GM13977 (cell line): ENCODE results near the gene MED9.

Experiments
- DNase-seq: peaks from one replicate; pipeline ENCODE4 v3.0.0; 2012; ENCODE audit warnings: low spot score
- CTCF ChIP-seq: IDR thresholded peaks from 2 replicates; pipeline ENCODE4 v1.5.1; 2012; ENCODE audit warnings: mild to moderate bottlenecking, control low read depth; ENCODE audit not compliant: insufficient read depth; ENCODE audit errors: extremely low read depth, missing control alignments
- in situ Hi-C: fragments of 300-500 bp; cut with MboI; formaldehyde crosslinking; loops from one replicate; pipeline ENCODE4 v1.12.0; 2022; ENCODE audit warnings: low sequenced_read_pairs, low pct_unique_long_range_greater_than_20kb, mixed read lengths, inconsistent platforms; ENCODE audit not compliant: unreplicated experiment

MED9 gene

GRCh38 chr17:17514993-17515933, 38.5 kb downstream of the MED9 start:
- in situ Hi-C loops: no loop called here
- TF ChIP-seq CTCF: no peak
- no peak for DNase-seq

- DNase-seq: no peak
- in situ Hi-C loops: no loop called here
- TF ChIP-seq CTCF: no peak
These were observed 39.4 kb downstream of the MED9 start for GRCh38 chr17:17515934-17516930.

GRCh38 chr17:17516941-17517720, 40.3 kb downstream of the MED9 start:
- in situ Hi-C loops: no loop called here
- no peak for DNase-seq
- TF ChIP-seq CTCF: no peak

- TF ChIP-seq CTCF: no peak
- in situ Hi-C loops: no loop called here
- no peak for DNase-seq
These were observed 41.2 kb downstream of the MED9 start for GRCh38 chr17:17518014-17518413.

GRCh38 chr17:17518951-17519350, 42.2 kb downstream of the MED9 start:
- no peak for DNase-seq
- in situ Hi-C loops: no loop called here
- no peak for TF ChIP-seq CTCF

GRCh38 chr17:17519886-17520285, 43.1 kb downstream of the MED9 start:
- in situ Hi-C loops: no loop called here
- DNase-seq: no peak

More at GRCh38 chr17:17519886-17520285, 43.1 kb downstream of the MED9 start:
- no peak for TF ChIP-seq CTCF
